HG02759 (cell line): Measurements from ENCODE around the gene G2E3.
"Not testable (repeated sequence)": the region's sequence is repeated elsewhere in the genome, so short reads cannot be mapped to it uniquely, and the experiment has no call there.

ENCODE experiments used
- ATAC-seq: cut with Tn5 transposase; IDR thresholded peaks from one replicate; pipeline ENCODE4 v1.9.1; 2021; ENCODE audit warnings: mild to moderate bottlenecking, moderate library complexity; ENCODE audit not compliant: unreplicated experiment

G2E3 gene

GRCh38 chr14:30600922-30601918 is 42.3 kb downstream of the G2E3 start:
- no peak for ATAC-seq

- no peak for ATAC-seq
Observed at GRCh38 chr14:30603402-30603801, 44.4 kb downstream of the G2E3 start.

- not testable (repeated sequence) for ATAC-seq
Observed at GRCh38 chr14:30604696-30605095, 45.7 kb downstream of the G2E3 start.

GRCh38 chr14:30607156-30607780 is 48.3 kb downstream of the G2E3 start:
- no peak for ATAC-seq

GRCh38 chr14:30608533-30609006 is 49.6 kb downstream of the G2E3 start:
- ATAC-seq = no peak

- no peak for ATAC-seq
Observed at GRCh38 chr14:30610787-30611343, 51.9 kb downstream of the G2E3 start.

GRCh38 chr14:30614155-30614554 is 55.2 kb downstream of the G2E3 start:
- no peak for ATAC-seq

GRCh38 chr14:30620178-30620577 is 61.2 kb downstream of the G2E3 start:
- ATAC-seq = peak; percentile 29

GRCh38 chr14:30621354-30621939 is 62.5 kb downstream of the G2E3 start:
- peak; percentile 9 for ATAC-seq

- ATAC-seq = peak; percentile 97
Observed at GRCh38 chr14:30621940-30622830, 63.2 kb downstream of the G2E3 start, which contains the start of gene SCFD1. SCFD1 (plus strand) TSS chr14:30622319; CDS start chr14:30622339, 20 bp downstream.

- no peak for ATAC-seq
Observed at GRCh38 chr14:30623412-30624131, 64.6 kb downstream of the G2E3 start.

GRCh38 chr14:30624132-30624423 is 65.1 kb downstream of the G2E3 start:
- no peak for ATAC-seq

GRCh38 chr14:30625533-30625932 is 66.6 kb downstream of the G2E3 start:
- no peak for ATAC-seq

GRCh38 chr14:30629432-30629831 is 70.5 kb downstream of the G2E3 start:
- ATAC-seq = not testable (repeated sequence)

GRCh38 chr14:30630248-30630647 is 71.3 kb downstream of the G2E3 start:
- no peak for ATAC-seq

GRCh38 chr14:30632730-30633129 is 73.8 kb downstream of the G2E3 start:
- no peak for ATAC-seq

GRCh38 chr14:30638926-30639325 is 80.0 kb downstream of the G2E3 start:
- ATAC-seq = no peak

- no peak for ATAC-seq
Observed at GRCh38 chr14:30641207-30641606, 82.2 kb downstream of the G2E3 start.

GRCh38 chr14:30644462-30644861 is 85.5 kb downstream of the G2E3 start:
- ATAC-seq = not testable (repeated sequence)

- ATAC-seq = no peak
Observed at GRCh38 chr14:30645600-30645999, 86.6 kb downstream of the G2E3 start.
